HepG2 (cell line): ENCODE measurements around the gene SCARF1. TPM values are rescaled to one million over a fixed set of nuclear protein-coding genes. Genes with fewer than 3 reads are reported as not detected.

Source experiments
- BCL6 ChIP-seq: IDR thresholded peaks from 2 replicates; pipeline ENCODE4 v1.6.1; 2016; ENCODE audit warnings: missing genetic modification reagents, missing compliant biosample characterization
- CBFB ChIP-seq: sonication (generic); formaldehyde crosslinking; IDR thresholded peaks from 2 replicates; pipeline ENCODE4 v1.4.0; 2020; ENCODE audit warnings: missing genetic modification reagents
- CBX1 ChIP-seq: IDR thresholded peaks from one replicate; pipeline ENCODE4 v1.6.1; 2016; ENCODE audit warnings: antibody characterized with exemption, low read depth
- CCAR2 ChIP-seq: fragments of 200-400 bp; formaldehyde crosslinking; optimal IDR thresholded peaks from 2 replicates; pipeline ENCODE3; 2018; ENCODE audit warnings: low read depth, mild to moderate bottlenecking, low read length, moderate library complexity
- HES4 ChIP-seq: sonication (generic); formaldehyde crosslinking; IDR thresholded peaks from 2 replicates; pipeline ENCODE4 v1.9.0; 2021; ENCODE audit warnings: mild to moderate bottlenecking, missing genetic modification reagents, borderline replicate concordance
- HMG20B ChIP-seq: conservative IDR thresholded peaks from 2 replicates; pipeline ENCODE4 v1.6.1; 2016; ENCODE audit warnings: missing genetic modification reagents, missing compliant biosample characterization
- HNRNPL ChIP-seq: fragments of 200-400 bp; formaldehyde crosslinking; IDR thresholded peaks from 2 replicates; pipeline ENCODE4 v1.6.1; 2017; ENCODE audit warnings: mild to moderate bottlenecking, low read depth, low read length
- HOXA3 ChIP-seq: sonication (generic); formaldehyde crosslinking; IDR thresholded peaks from 2 replicates; pipeline ENCODE4 v1.5.0; 2020; ENCODE audit warnings: missing genetic modification reagents
- KDM1A ChIP-seq: IDR thresholded peaks from 2 replicates; pipeline ENCODE4 v1.6.1; 2016; ENCODE audit warnings: missing compliant biosample characterization
- KLF12 ChIP-seq: sonication (generic); formaldehyde crosslinking; IDR thresholded peaks from 2 replicates; pipeline ENCODE4 v1.4.0; 2020; ENCODE audit warnings: missing genetic modification reagents, borderline replicate concordance
- LRRFIP1 ChIP-seq: sonication (generic); formaldehyde crosslinking; conservative IDR thresholded peaks from 2 replicates; pipeline ENCODE4 v1.4.0; 2020; ENCODE audit warnings: missing genetic modification reagents
- MZF1 ChIP-seq: sonication (generic); formaldehyde crosslinking; IDR thresholded peaks from 2 replicates; pipeline ENCODE4 v1.8.1; 2023; ENCODE audit warnings: mild to moderate bottlenecking, missing genetic modification reagents, borderline replicate concordance
- PCBP1 ChIP-seq: fragments of 200-400 bp; formaldehyde crosslinking; IDR thresholded peaks from 2 replicates; pipeline ENCODE4 v1.6.1; 2017; ENCODE audit warnings: mild to moderate bottlenecking, low read depth, low read length, borderline replicate concordance
- POLR2AphosphoS2 ChIP-seq: IDR thresholded peaks from 2 replicates; pipeline ENCODE4 v1.6.1; 2011; ENCODE audit warnings: low read depth, low read length, improper control_type of control experiment
- RARA ChIP-seq: IDR thresholded peaks from 2 replicates; pipeline ENCODE4 v1.6.1; 2016; ENCODE audit warnings: missing genetic modification reagents, missing compliant biosample characterization
- RFX1 ChIP-seq: fragments of 450-650 bp; IDR thresholded peaks from 2 replicates; pipeline ENCODE4 v1.6.1; 2017
- SIN3A ChIP-seq: IDR thresholded peaks from 2 replicates; pipeline ENCODE4 v1.6.1; 2011; ENCODE audit warnings: low read depth, mild to moderate bottlenecking, control low read depth, low read length, borderline replicate concordance
- SMARCC2 ChIP-seq: fragments of 450-650 bp; IDR thresholded peaks from 2 replicates; pipeline ENCODE4 v1.6.1; 2017; ENCODE audit warnings: antibody characterized with exemption, mild to moderate bottlenecking
- SMC3 ChIP-seq: IDR thresholded peaks from 2 replicates; pipeline ENCODE4 v1.6.1; 2011; ENCODE audit warnings: low read length, improper control_type of control experiment
- SP5 ChIP-seq: IDR thresholded peaks from 2 replicates; pipeline ENCODE4 v1.6.1; 2016; ENCODE audit warnings: low read depth, borderline replicate concordance
- TERF1 ChIP-seq: sonication (generic); formaldehyde crosslinking; IDR thresholded peaks from 2 replicates; pipeline ENCODE4 v1.8.0; 2022; ENCODE audit warnings: mild to moderate bottlenecking, missing genetic modification reagents, moderate library complexity
- ZBTB14 ChIP-seq: sonication (generic); formaldehyde crosslinking; IDR thresholded peaks from 2 replicates; pipeline ENCODE4 v1.4.0; 2020; ENCODE audit warnings: missing genetic modification reagents
- ZMAT3 ChIP-seq: sonication (generic); formaldehyde crosslinking; conservative IDR thresholded peaks from 2 replicates; pipeline ENCODE4 v1.7.0; 2021; ENCODE audit warnings: missing genetic modification reagents
- ZNF547 ChIP-seq: sonication (generic); formaldehyde crosslinking; IDR thresholded peaks from 2 replicates; pipeline ENCODE4 v1.5.1; 2020; ENCODE audit warnings: mild to moderate bottlenecking, missing genetic modification reagents
- polyA plus RNA-seq, 8 experiments: library from polyadenylated mRNA; depleted of rRNA in 3 of 8; stranded (reverse) in 7 of 8; unstranded in 1 of 8; fragments of >200 nt; fragmentation: Illumina TruSeq in 4 of 8; extraction: Trizol in 4 of 8; gene quantifications; 2 replicates each; pipeline versions ENCODE4 v1.2.1 to v1.2.3, GENCODE V29; 2011 to 2016; ENCODE audit warnings: low read depth in 4 of 8, missing spikeins in 1 of 8, mixed read lengths in 1 of 8; ENCODE audit not compliant: insufficient read depth in 1 of 8
- total RNA-seq, 5 experiments: library from RNA; depleted of rRNA; stranded (reverse); fragments of >200 nt; fragmentation: Illumina TruSeq; extraction: Trizol; gene quantifications; 2 replicates each; pipeline ENCODE4 v1.2.3, GENCODE V29; 2016; ENCODE audit warnings: low read depth in 1 of 5
- TF ChIP-seq, protein P1 (sequence below): sonication (generic); IDR thresholded peaks from 2 replicates; pipeline ENCODE4 v1.6.1; 2016; ENCODE audit warnings: low read depth, borderline replicate concordance
- TF ChIP-seq, protein P2 (sequence below): sonication (generic); formaldehyde crosslinking; IDR thresholded peaks from 2 replicates; pipeline ENCODE4 v1.8.0; 2023; ENCODE audit warnings: mild to moderate bottlenecking, missing genetic modification reagents

The SCARF1 gene
- total and polyA plus RNA-seq, 2 of the 13 experiments (the other 11 are each of a cell fraction or from before 2014, with no cell fraction given) = 0.24 to 0.71 TPM

DNA sequence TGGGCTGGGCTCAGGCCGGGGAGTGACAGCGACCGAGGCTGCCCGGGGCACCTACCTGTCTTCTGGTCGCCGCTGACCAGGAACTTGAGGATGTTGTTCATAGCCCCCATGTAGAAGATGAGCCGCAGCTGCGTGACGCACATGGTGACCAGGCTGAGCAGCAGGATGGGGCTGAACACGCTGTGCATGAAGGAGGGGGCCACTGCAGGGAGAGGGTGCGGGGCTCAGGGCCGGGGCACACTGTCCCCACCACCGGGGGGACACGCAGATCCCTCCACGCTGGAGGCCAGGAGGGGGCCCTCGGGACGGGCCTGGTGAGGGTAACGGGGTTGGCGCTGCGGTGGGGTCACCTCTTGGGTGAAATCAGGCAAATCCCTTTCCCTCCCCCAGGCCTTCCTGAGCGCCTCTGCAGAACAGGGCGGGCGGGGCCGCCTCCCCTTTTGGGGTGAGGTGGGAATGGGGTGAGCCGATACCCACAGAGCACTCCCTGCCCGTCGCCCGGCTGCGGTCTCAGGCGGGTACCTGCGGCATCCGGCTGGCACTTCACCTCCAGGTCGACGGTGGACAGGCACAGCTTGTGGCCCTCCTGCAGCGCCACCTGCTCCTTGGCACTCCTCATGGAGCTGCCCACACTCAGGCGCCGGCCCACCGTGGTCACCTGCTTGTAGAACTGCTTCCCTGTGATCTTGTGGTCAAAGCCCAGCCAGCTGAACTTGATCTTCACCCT lies 54.6 kb downstream of the SCARF1 start (continued):
- TF ChIP-seq TERF1 (CRISPR knock-in tag) = no peak
- TF ChIP-seq KLF12 (CRISPR knock-in tag) = no peak
- TF ChIP-seq CBX1 = no peak
- TF ChIP-seq SMARCC2 = no peak
- no peak for TF ChIP-seq LRRFIP1
- TF ChIP-seq HOXA3 (CRISPR knock-in tag) = no peak
- TF ChIP-seq, protein P1, sequence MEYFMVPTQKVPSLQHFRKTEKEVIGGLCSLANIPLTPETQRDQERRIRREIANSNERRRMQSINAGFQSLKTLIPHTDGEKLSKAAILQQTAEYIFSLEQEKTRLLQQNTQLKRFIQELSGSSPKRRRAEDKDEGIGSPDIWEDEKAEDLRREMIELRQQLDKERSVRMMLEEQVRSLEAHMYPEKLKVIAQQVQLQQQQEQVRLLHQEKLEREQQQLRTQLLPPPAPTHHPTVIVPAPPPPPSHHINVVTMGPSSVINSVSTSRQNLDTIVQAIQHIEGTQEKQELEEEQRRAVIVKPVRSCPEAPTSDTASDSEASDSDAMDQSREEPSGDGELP = no peak
- no peak for TF ChIP-seq SMC3
- TF ChIP-seq HES4 (CRISPR knock-in tag) = no peak
- TF ChIP-seq CCAR2 = no peak
- TF ChIP-seq, protein P2, sequence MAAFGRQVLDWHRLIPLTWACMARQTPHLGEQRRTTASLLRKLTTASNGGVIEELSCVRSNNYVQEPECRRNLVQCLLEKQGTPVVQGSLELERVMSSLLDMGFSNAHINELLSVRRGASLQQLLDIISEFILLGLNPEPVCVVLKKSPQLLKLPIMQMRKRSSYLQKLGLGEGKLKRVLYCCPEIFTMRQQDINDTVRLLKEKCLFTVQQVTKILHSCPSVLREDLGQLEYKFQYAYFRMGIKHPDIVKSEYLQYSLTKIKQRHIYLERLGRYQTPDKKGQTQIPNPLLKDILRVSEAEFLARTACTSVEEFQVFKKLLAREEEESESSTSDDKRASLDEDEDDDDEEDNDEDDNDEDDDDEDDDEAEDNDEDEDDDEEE (CRISPR knock-in tag) = no peak
- 0 out of 2 replicates have a peak, but pooled peaks have one; percentile 38 for TF ChIP-seq PCBP1
- no peak for TF ChIP-seq HMG20B (CRISPR knock-in tag)
- no peak for TF ChIP-seq ZNF547 (CRISPR knock-in tag)
- TF ChIP-seq HNRNPL = peak; percentile 71; the same call in 1 of the 2 replicates
- no peak for TF ChIP-seq CBFB (CRISPR knock-in tag)
- 0 out of 2 replicates have a peak, but pooled peaks have one; percentile 8 for TF ChIP-seq RARA
- no peak for TF ChIP-seq KDM1A
- no peak for TF ChIP-seq ZBTB14 (CRISPR knock-in tag)
- TF ChIP-seq SIN3A = no peak
- TF ChIP-seq MZF1 (CRISPR knock-in tag) = no peak
- no peak for TF ChIP-seq SP5 (CRISPR knock-in tag)
- no peak for TF ChIP-seq BCL6
- TF ChIP-seq ZMAT3 (CRISPR knock-in tag) = no peak
- TF ChIP-seq POLR2AphosphoS2 = no peak
- TF ChIP-seq RFX1 = no peak
